ENCODE results near the gene RNPEPL1. TPM values are rescaled to one million over a fixed set of nuclear protein-coding genes. Genes with fewer than 3 reads are reported as not detected.

Gene RNPEPL1
- total RNA-seq, 1 experiment from 2014 or later: 31.5 TPM

- intact Hi-C loops (cut with micrococcal nuclease): no loop called here
- Mint-ChIP-seq H3K27ac (ENCODE audit: low read depth, unreplicated experiment) (no peak overlapping the region), H3K27me3 (ENCODE audit: insufficient read depth, unreplicated experiment) (no peaks in the 10 kb centered on the region), H3K4me1 (ENCODE audit: insufficient read depth, unreplicated experiment) (peaks cover 16% of the 10 kb centered on the region), H3K36me3 (ENCODE audit: insufficient read depth, unreplicated experiment) (peaks cover 30% of the 10 kb centered on the region), H3K4me3 (ENCODE audit: unreplicated experiment) (no peak overlapping the region), H3K9me3 (ENCODE audit: unreplicated experiment) (no peaks in the 10 kb centered on the region)
- ChIA-PET CTCF (no interaction called here), POLR2A (no interaction called here)
- no TSS peak for BruUV-seq (replicated peaks)
- TF ChIP-seq, protein P1, sequence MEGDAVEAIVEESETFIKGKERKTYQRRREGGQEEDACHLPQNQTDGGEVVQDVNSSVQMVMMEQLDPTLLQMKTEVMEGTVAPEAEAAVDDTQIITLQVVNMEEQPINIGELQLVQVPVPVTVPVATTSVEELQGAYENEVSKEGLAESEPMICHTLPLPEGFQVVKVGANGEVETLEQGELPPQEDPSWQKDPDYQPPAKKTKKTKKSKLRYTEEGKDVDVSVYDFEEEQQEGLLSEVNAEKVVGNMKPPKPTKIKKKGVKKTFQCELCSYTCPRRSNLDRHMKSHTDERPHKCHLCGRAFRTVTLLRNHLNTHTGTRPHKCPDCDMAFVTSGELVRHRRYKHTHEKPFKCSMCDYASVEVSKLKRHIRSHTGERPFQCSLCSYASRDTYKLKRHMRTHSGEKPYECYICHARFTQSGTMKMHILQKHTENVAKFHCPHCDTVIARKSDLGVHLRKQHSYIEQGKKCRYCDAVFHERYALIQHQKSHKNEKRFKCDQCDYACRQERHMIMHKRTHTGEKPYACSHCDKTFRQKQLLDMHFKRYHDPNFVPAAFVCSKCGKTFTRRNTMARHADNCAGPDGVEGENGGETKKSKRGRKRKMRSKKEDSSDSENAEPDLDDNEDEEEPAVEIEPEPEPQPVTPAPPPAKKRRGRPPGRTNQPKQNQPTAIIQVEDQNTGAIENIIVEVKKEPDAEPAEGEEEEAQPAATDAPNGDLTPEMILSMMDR (IDR thresholded peaks at IDR 0.05; ENCODE audit: unreplicated experiment): no peak
- DNase-seq (ENCODE audit: unreplicated experiment): no peak
Observed at GRCh38 chr2:240554767-240555493, 13.4 kb upstream of the RNPEPL1 start.

DNA sequence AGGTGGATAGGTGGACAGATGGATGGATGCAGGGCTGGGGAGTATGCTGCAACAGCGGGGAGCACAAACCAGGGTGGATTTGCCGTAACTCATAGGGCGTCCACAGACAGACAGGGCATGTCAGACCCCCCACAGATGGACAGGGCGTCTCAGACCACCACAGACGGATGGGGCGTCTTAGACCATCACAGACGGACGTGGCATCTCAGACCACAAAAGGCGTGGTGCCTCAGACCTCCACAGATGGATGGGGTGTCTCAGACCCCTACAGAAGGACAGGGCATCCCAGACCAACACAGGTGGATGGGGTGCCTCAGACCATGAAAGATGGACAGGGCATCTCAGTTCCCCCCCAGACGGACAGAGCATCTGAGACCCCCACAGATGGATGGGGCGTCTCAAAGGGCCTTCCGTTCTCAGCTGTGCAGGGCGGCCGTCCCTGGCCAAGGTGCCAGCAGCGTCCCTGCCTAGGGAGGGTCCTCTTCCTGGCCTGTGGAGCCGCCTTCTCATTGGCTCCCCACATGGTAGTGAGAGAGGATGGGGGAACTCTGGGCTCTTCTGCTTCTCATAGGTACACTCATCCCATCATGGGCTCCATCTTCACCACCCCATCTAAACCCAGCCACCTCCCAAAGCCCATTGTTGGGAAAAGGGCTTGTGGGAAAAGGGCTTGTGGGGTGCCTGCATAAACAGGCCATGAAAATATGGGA is 12.6 kb upstream of the RNPEPL1 start:
- ChIA-PET CTCF (no interaction called here), POLR2A (no interaction called here)
- no TSS peak for BruUV-seq (replicated peaks)
- Mint-ChIP-seq H3K4me3 (ENCODE audit: unreplicated experiment) (no peak overlapping the region), H3K27me3 (ENCODE audit: insufficient read depth, unreplicated experiment) (no peaks in the 10 kb centered on the region), H3K9me3 (ENCODE audit: unreplicated experiment) (no peaks in the 10 kb centered on the region), H3K4me1 (ENCODE audit: insufficient read depth, unreplicated experiment) (peaks cover 16% of the 10 kb centered on the region), H3K27ac (ENCODE audit: low read depth, unreplicated experiment) (peak overlapping the region; percentile 79), H3K36me3 (ENCODE audit: insufficient read depth, unreplicated experiment) (peaks cover 28% of the 10 kb centered on the region)
- TF ChIP-seq, protein P1 (IDR thresholded peaks at IDR 0.05; ENCODE audit: unreplicated experiment): no peak
- intact Hi-C loops (cut with micrococcal nuclease): no loop called here
- no peak for DNase-seq (ENCODE audit: unreplicated experiment)

- Mint-ChIP-seq H3K36me3 (ENCODE audit: insufficient read depth, unreplicated experiment) (peaks cover 28% of the 10 kb centered on the region), H3K27ac (ENCODE audit: low read depth, unreplicated experiment) (peak overlapping the region; percentile 79), H3K4me3 (ENCODE audit: unreplicated experiment) (peak overlapping the region; percentile 69), H3K9me3 (ENCODE audit: unreplicated experiment) (no peaks in the 10 kb centered on the region), H3K4me1 (ENCODE audit: insufficient read depth, unreplicated experiment) (peaks cover 21% of the 10 kb centered on the region), H3K27me3 (ENCODE audit: insufficient read depth, unreplicated experiment) (no peaks in the 10 kb centered on the region)
- BruUV-seq (replicated peaks): no TSS peak
- TF ChIP-seq, protein P1 (IDR thresholded peaks at IDR 0.05; ENCODE audit: unreplicated experiment): peak; percentile 48
- CTCF ChIA-PET: interaction anchor here (1.0 kb wide), 1 partner anchor 31 kb away, joined by 3 read pairs; no protein-coding TSS in a partner anchor
- intact Hi-C loops (cut with micrococcal nuclease): no loop called here
- POLR2A ChIA-PET: interaction anchor here (6.1 kb wide), 1 partner anchor 23 kb away, joined by 87 read pairs; no protein-coding TSS in a partner anchor
- DNase-seq (ENCODE audit: unreplicated experiment): peak; percentile 67
Observed at GRCh38 chr2:240556553-240557100, 11.7 kb upstream of the RNPEPL1 start.

GRCh38 chr2:240557101-240557751 is 11.1 kb upstream of the RNPEPL1 start:
- H3K36me3 Mint-ChIP-seq (ENCODE audit: insufficient read depth, unreplicated experiment): peaks cover 24% of the 10 kb centered on the region
- no TSS peak for BruUV-seq (replicated peaks)
- intact Hi-C loops (cut with micrococcal nuclease): no loop called here
- TF ChIP-seq, protein P1 (IDR thresholded peaks at IDR 0.05; ENCODE audit: unreplicated experiment): no peak
- H3K4me1 Mint-ChIP-seq (ENCODE audit: insufficient read depth, unreplicated experiment): peaks cover 26% of the 10 kb centered on the region
- no peak for DNase-seq (ENCODE audit: unreplicated experiment)
- peak overlapping the region; percentile 79 for H3K27ac Mint-ChIP-seq (ENCODE audit: low read depth, unreplicated experiment)
- peak overlapping the region; percentile 69 for H3K4me3 Mint-ChIP-seq (ENCODE audit: unreplicated experiment)
- H3K9me3 Mint-ChIP-seq (ENCODE audit: unreplicated experiment): no peaks in the 10 kb centered on the region
- H3K27me3 Mint-ChIP-seq (ENCODE audit: insufficient read depth, unreplicated experiment): no peaks in the 10 kb centered on the region
- CTCF ChIA-PET: interaction anchor here (0.6 to 1.0 kb wide), 4 partner anchors 23 to 67 kb away, joined by 3 to 4 read pairs (median 3); no protein-coding TSS in a partner anchor
- POLR2A ChIA-PET: interaction anchor here (6.1 to 10.7 kb wide), 2 partner anchors 22 to 29 kb away, joined by 87 to 275 read pairs; partner anchors contain the start of gene CAPN10
